MM.1S (cell line): Measurements from ENCODE around the gene EXOSC7.

Experiments used
- EZH2 ChIP-seq: fragments of 300-600 bp; sonication (generic); optimal IDR thresholded peaks from 2 replicates; pipeline ENCODE3; 2017; ENCODE audit warnings: low read depth, mild to moderate bottlenecking, antibody characterized with exemption, low read length, mixed read lengths
- EZH2phosphoT487 ChIP-seq: fragments of 300-600 bp; sonication (generic); IDR thresholded peaks from 2 replicates; pipeline ENCODE4 v1.6.1; 2018; ENCODE audit warnings: antibody characterized with exemption, low read length
- TF ChIP-seq, protein P1 (sequence below): fragments of 300-600 bp; sonication (generic); IDR thresholded peaks from 2 replicates; pipeline ENCODE4 v1.5.1; 2016; ENCODE audit warnings: antibody characterized with exemption, low read length, mixed read lengths

- TF ChIP-seq EZH2phosphoT487 (no peak), EZH2 (no peak)
- TF ChIP-seq, protein P1, sequence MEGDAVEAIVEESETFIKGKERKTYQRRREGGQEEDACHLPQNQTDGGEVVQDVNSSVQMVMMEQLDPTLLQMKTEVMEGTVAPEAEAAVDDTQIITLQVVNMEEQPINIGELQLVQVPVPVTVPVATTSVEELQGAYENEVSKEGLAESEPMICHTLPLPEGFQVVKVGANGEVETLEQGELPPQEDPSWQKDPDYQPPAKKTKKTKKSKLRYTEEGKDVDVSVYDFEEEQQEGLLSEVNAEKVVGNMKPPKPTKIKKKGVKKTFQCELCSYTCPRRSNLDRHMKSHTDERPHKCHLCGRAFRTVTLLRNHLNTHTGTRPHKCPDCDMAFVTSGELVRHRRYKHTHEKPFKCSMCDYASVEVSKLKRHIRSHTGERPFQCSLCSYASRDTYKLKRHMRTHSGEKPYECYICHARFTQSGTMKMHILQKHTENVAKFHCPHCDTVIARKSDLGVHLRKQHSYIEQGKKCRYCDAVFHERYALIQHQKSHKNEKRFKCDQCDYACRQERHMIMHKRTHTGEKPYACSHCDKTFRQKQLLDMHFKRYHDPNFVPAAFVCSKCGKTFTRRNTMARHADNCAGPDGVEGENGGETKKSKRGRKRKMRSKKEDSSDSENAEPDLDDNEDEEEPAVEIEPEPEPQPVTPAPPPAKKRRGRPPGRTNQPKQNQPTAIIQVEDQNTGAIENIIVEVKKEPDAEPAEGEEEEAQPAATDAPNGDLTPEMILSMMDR = no peak
These were observed 5.7 kb downstream of the EXOSC7 start for GRCh38 chr3:44981751-44982150.
